H9 (cell line): ENCODE results near the gene EMC9. TPM values are rescaled to one million over a fixed set of nuclear protein-coding genes. Genes with fewer than 3 reads are reported as not detected.

ENCODE experiments used
- DNase-seq: peaks from one replicate; pipeline ENCODE4 v3.0.0-alpha.2; 2017
- H2AFZ ChIP-seq: one replicate; pipeline ENCODE4 v1.6.1; 2013; ENCODE audit warnings: mild to moderate bottlenecking, low read length, control low read depth, moderate library complexity
- H2AK5ac ChIP-seq: 2 replicates; pipeline ENCODE4 v1.6.1; 2013; ENCODE audit warnings: low read length, control low read depth, mixed read lengths; ENCODE audit not compliant: insufficient read length
- H2BK120ac ChIP-seq: one replicate; pipeline ENCODE4 v1.6.1; 2013; ENCODE audit warnings: low read depth, mild to moderate bottlenecking, low read length, control low read depth, inconsistent platforms; ENCODE audit not compliant: poor library complexity, severe bottlenecking
- H2BK12ac ChIP-seq: 2 replicates; pipeline ENCODE4 v1.6.1; 2013; ENCODE audit warnings: low read length, control low read depth, mixed read lengths, low read depth; ENCODE audit not compliant: insufficient read length
- H2BK15ac ChIP-seq: 2 replicates; pipeline ENCODE4 v1.6.1; 2013; ENCODE audit warnings: low read depth, low read length, control low read depth
- H2BK20ac ChIP-seq: one replicate; pipeline ENCODE4 v1.6.1; 2013; ENCODE audit warnings: low read depth, mild to moderate bottlenecking, low read length, control low read depth, inconsistent platforms; ENCODE audit not compliant: poor library complexity, severe bottlenecking
- H2BK5ac ChIP-seq: 2 replicates; pipeline ENCODE4 v1.6.1; 2013; ENCODE audit warnings: low read length, control low read depth, mixed read lengths; ENCODE audit not compliant: insufficient read length
- H3K14ac ChIP-seq: 2 replicates; pipeline ENCODE4 v1.6.1; 2013; ENCODE audit warnings: low read length, control low read depth; ENCODE audit not compliant: insufficient read depth
- H3K18ac ChIP-seq: 2 replicates; pipeline ENCODE4 v1.6.1; 2013; ENCODE audit warnings: low read depth, mild to moderate bottlenecking, mixed read lengths, low read length, control low read depth; ENCODE audit not compliant: insufficient read length
- H3K23ac ChIP-seq: 2 replicates; pipeline ENCODE4 v1.6.1; 2013; ENCODE audit warnings: low read length, control low read depth, mixed read lengths, low read depth; ENCODE audit not compliant: insufficient read length
- H3K23me2 ChIP-seq: 2 replicates; pipeline ENCODE4 v1.6.1; 2013; ENCODE audit warnings: low read depth, mild to moderate bottlenecking, mixed read lengths, low read length, control low read depth; ENCODE audit not compliant: insufficient read length, poor library complexity, severe bottlenecking
- H3K27ac ChIP-seq: 2 replicates; pipeline ENCODE4 v1.5.1; 2013; ENCODE audit warnings: low read length, control low read depth, mixed read lengths, low read depth; ENCODE audit not compliant: insufficient read length
- H3K27me3 ChIP-seq: 2 replicates; pipeline ENCODE4 v1.6.1; 2013; ENCODE audit warnings: low read length, control low read depth, inconsistent platforms; ENCODE audit not compliant: insufficient read depth
- H3K4ac ChIP-seq: 2 replicates; pipeline ENCODE4 v1.6.1; 2013; ENCODE audit warnings: low read depth, mild to moderate bottlenecking, control low read depth, inconsistent platforms, low read length, moderate library complexity
- H3K4me1 ChIP-seq: 2 replicates; pipeline ENCODE4 v1.6.1; 2013; ENCODE audit warnings: low read length, control low read depth, inconsistent platforms; ENCODE audit not compliant: insufficient read depth
- H3K4me2 ChIP-seq: 2 replicates; pipeline ENCODE4 v1.6.1; 2013; ENCODE audit warnings: low read length, control low read depth, mixed read lengths; ENCODE audit not compliant: insufficient read length, insufficient read depth
- H3K56ac ChIP-seq: 2 replicates; pipeline ENCODE4 v1.6.1; 2013; ENCODE audit warnings: low read depth, mild to moderate bottlenecking, mixed read lengths, low read length, control low read depth; ENCODE audit not compliant: insufficient read length
- H3K79me1 ChIP-seq: 2 replicates; pipeline ENCODE4 v1.6.1; 2013; ENCODE audit warnings: low read depth, mild to moderate bottlenecking, moderate library complexity, low read length, control low read depth, inconsistent platforms; ENCODE audit not compliant: insufficient read depth, poor library complexity, severe bottlenecking
- H3K79me2 ChIP-seq: 2 replicates; pipeline ENCODE4 v1.6.1; 2013; ENCODE audit warnings: low read length, control low read depth, inconsistent platforms; ENCODE audit not compliant: insufficient read depth
- H3K9ac ChIP-seq: 2 replicates; pipeline ENCODE4 v1.6.1; 2013; ENCODE audit warnings: low read length, control low read depth, mixed read lengths; ENCODE audit not compliant: insufficient read length; ENCODE audit errors: extremely low read depth
- H3K9me3 ChIP-seq: one replicate; pipeline ENCODE4 v1.6.1; 2013; ENCODE audit warnings: low read depth, low read length, inconsistent platforms; ENCODE audit not compliant: control insufficient read depth
- H3T11ph ChIP-seq: one replicate; pipeline ENCODE4 v1.6.1; 2013; ENCODE audit warnings: mild to moderate bottlenecking, low read length, control low read depth, inconsistent platforms
- H4K20me1 ChIP-seq: one replicate; pipeline ENCODE4 v1.6.1; 2013; ENCODE audit not compliant: control insufficient read depth, insufficient read length, insufficient read depth
- H4K5ac ChIP-seq: 2 replicates; pipeline ENCODE4 v1.6.1; 2013; ENCODE audit warnings: low read depth, mild to moderate bottlenecking, mixed read lengths, low read length, control low read depth; ENCODE audit not compliant: insufficient read length
- H4K8ac ChIP-seq: replicated peaks from 2 replicates; pipeline ENCODE4 v1.6.1; 2013; ENCODE audit warnings: low read length, control low read depth, mixed read lengths, low read depth; ENCODE audit not compliant: insufficient read length
- H4K91ac ChIP-seq: 2 replicates; pipeline ENCODE4 v1.6.1; 2013; ENCODE audit warnings: low read depth, mild to moderate bottlenecking, moderate library complexity, mixed read lengths, low read length, control low read depth; ENCODE audit not compliant: insufficient read length
- H3K27ac Mint-ChIP-seq, 3 experiments: 2 replicates in 2 of 3; 3 replicates in 1 of 3; pipeline ENCODE4 v1.8.0; 2020 to 2021; ENCODE audit warnings: mixed read lengths in 3 of 3, mild to moderate bottlenecking in 1 of 3, moderate library complexity in 1 of 3
- H3K27me3 Mint-ChIP-seq: 2 replicates; pipeline ENCODE4 v1.8.0; 2021; ENCODE audit warnings: low read depth, mild to moderate bottlenecking, moderate library complexity, mixed read lengths
- H3K36me3 Mint-ChIP-seq, 3 experiments: 2 replicates in 2 of 3; 3 replicates in 1 of 3; pipeline ENCODE4 v1.8.0; 2020 to 2021; ENCODE audit warnings: low read depth in 3 of 3, mixed read lengths in 3 of 3; ENCODE audit not compliant: insufficient read depth in 1 of 3
- H3K4me1 Mint-ChIP-seq, 2 experiments: 2 replicates each; pipeline ENCODE4 v1.8.0; 2020; ENCODE audit warnings: mixed read lengths in 2 of 2
- H3K4me3 Mint-ChIP-seq, 2 experiments: 2 replicates in 1 of 2; 3 replicates in 1 of 2; pipeline ENCODE4 v1.8.0; 2020 to 2021; ENCODE audit warnings: mild to moderate bottlenecking in 2 of 2, mixed read lengths in 2 of 2, moderate library complexity in 1 of 2
- H3K9me3 Mint-ChIP-seq, 2 experiments: 2 replicates in 1 of 2; 3 replicates in 1 of 2; pipeline ENCODE4 v1.8.0; 2020; ENCODE audit warnings: mild to moderate bottlenecking in 2 of 2, mixed read lengths in 2 of 2, moderate library complexity in 1 of 2
- CTCF ChIP-seq: fragments of 200-600 bp; sonication (generic); conservative IDR thresholded peaks from 3 replicates; pipeline ENCODE4 v1.8.0; 2021; ENCODE audit warnings: antibody characterized with exemption, mild to moderate bottlenecking
- WGBS: extraction: QIAGEN DNeasy Blood & Tissue Kit; methylation state at CpG from one replicate; pipeline ENCODE4 v1.1.7; 2013; ENCODE audit warnings: missing lambda C conversion rate, low lambda C conversion rate, mixed read lengths; ENCODE audit not compliant: insufficient read length; ENCODE audit errors: extremely low coverage; 5-methylcytosine and 5-hydroxymethylcytosine counted together
- total RNA-seq: library from RNA; stranded (reverse); gene quantifications from 2 replicates; pipeline ENCODE4 v1.2.1, GENCODE V29; 2021

EMC9 gene
- total RNA-seq, 1 experiment from 2014 or later, result 52.9 TPM

GRCh38 chr14:24184104-24184970 is 42.9 kb upstream of the EMC9 start:
- Histone ChIP-seq H2BK20ac (no peak overlapping the region), H3T11ph (no peak overlapping the region), H2AFZ (no peak overlapping the region), H2AK5ac (no peak overlapping the region), H4K5ac (no peak overlapping the region), H2BK5ac (no peak overlapping the region), H3K23me2 (no peaks in the 10 kb centered on the region), H2BK12ac (no peak overlapping the region), H3K14ac (no peak overlapping the region), H3K9me3 (no peaks in the 10 kb centered on the region), H4K20me1 (no peaks in the 10 kb centered on the region), H3K27ac (no peak overlapping the region), H3K56ac (no peak overlapping the region), H3K4ac (no peak overlapping the region), H4K91ac (no peak overlapping the region), H3K23ac (no peak overlapping the region), H3K79me2 (no peaks in the 10 kb centered on the region), H2BK15ac (no peak overlapping the region), H3K27me3 (no peaks in the 10 kb centered on the region), H4K8ac (no peak overlapping the region), H2BK120ac (no peak overlapping the region), H3K18ac (no peak overlapping the region), H3K4me1 (no peaks in the 10 kb centered on the region; the same call in 1 of the 2 replicates), H3K4me2 (no peak overlapping the region), H3K79me1 (peaks cover 4% of the 10 kb centered on the region), H3K9ac (no peak overlapping the region)
- Mint-ChIP-seq H3K27ac (no peak overlapping the region), H3K36me3 (peaks cover 39 to 89% (median 70%) of the 10 kb centered on the region in 3 experiments), H3K4me1 (peaks cover 10 to 13% of the 10 kb centered on the region in 2 experiments), H3K9me3 (no peaks in the 10 kb centered on the region), H3K4me3 (no peak overlapping the region), H3K27me3 (no peaks in the 10 kb centered on the region; the same call in 1 of the 2 replicates)
- no CpG with 5 or more reads among the region's 19 CpGs for WGBS
- TF ChIP-seq CTCF, result no peak
- no peak for DNase-seq
